Upper lobe of left lung (tissue), 6 donors: ENCODE measurements around the gene SLC16A11. TPM values are rescaled to one million over a fixed set of nuclear protein-coding genes. Genes with fewer than 3 reads are reported as not detected.

Source experiments
- ATAC-seq, 2 donors: fragments of 200-7000 bp; cut with Tn5 transposase; one replicate each; pipeline ENCODE4 v1.9.1; 2022; ENCODE audit warnings: mild to moderate bottlenecking in 2 of 2, moderate library complexity in 2 of 2; ENCODE audit not compliant: low FRiP score in 2 of 2
- DNase-seq, 2 donors: peaks; one replicate each; pipeline ENCODE4 v3.0.0-alpha.2; 2019 to 2020
- H3K27ac ChIP-seq, 4 donors: fragments of 200-600 bp; sonication (generic); one replicate each; pipeline ENCODE4 v1.5.1; 2016 to 2019
- H3K27me3 ChIP-seq, 4 donors: fragments of 200-600 bp; sonication (generic); one replicate each; pipeline ENCODE4 v1.5.1; 2017 to 2019
- H3K36me3 ChIP-seq, 4 donors: fragments of 200-600 bp; sonication (generic); one replicate each; pipeline ENCODE4 v1.5.1; 2016 to 2019
- H3K4me1 ChIP-seq, 4 donors: fragments of 200-600 bp; sonication (generic); one replicate each; pipeline ENCODE4 v1.5.1; 2018 to 2019
- H3K4me3 ChIP-seq, 4 donors: fragments of 200-600 bp; sonication (generic); one replicate each; pipeline ENCODE4 v1.5.1; 2017 to 2019; ENCODE audit warnings: mild to moderate bottlenecking in 2 of 4, moderate library complexity in 1 of 4
- H3K9me3 ChIP-seq, 4 donors: fragments of 200-600 bp; sonication (generic); one replicate each; pipeline ENCODE4 v1.5.1; 2018 to 2019
- EP300 ChIP-seq, 4 donors: sonication (generic); formaldehyde crosslinking; IDR thresholded peaks; one replicate each; pipeline ENCODE4 v1.5.1; 2017; ENCODE audit warnings: antibody characterized with exemption in 4 of 4, control low read depth in 2 of 4
- POLR2A ChIP-seq, 4 donors: fragments of 450-650 bp; IDR thresholded peaks; one replicate each; pipeline ENCODE4 v1.5.1; 2016 to 2017; ENCODE audit warnings: antibody characterized with exemption in 4 of 4, mild to moderate bottlenecking in 2 of 4
- POLR2AphosphoS5 ChIP-seq, 2 donors: sonication (generic); formaldehyde crosslinking; IDR thresholded peaks; one replicate each; pipeline ENCODE4 v1.5.1; 2017; ENCODE audit warnings: antibody characterized with exemption in 2 of 2
- WGBS, 2 donors: methylation state at CpG; one replicate each; pipeline ENCODE4 v1.1.5; 2017 to 2018; 5-methylcytosine and 5-hydroxymethylcytosine counted together
- total RNA-seq, 6 donors: library from RNA; depleted of rRNA in 4 of 6; stranded (reverse); fragments of >200 nt in 4 of 6; gene quantifications; one replicate each; pipeline versions ENCODE4 v1.1.0 to v1.2.1, GENCODE V29; 2016 to 2021
- TF ChIP-seq, protein P1 (sequence below), 6 experiments: fragments of 450-650 bp in 4 of 6; fragments of 200-600 bp in 2 of 6; sonication (generic) in 2 of 6; IDR thresholded peaks; one replicate each; pipeline ENCODE4 v1.5.1; 2016 to 2019; ENCODE audit warnings: antibody characterized with exemption in 6 of 6
- donor health status: DM: no; HTN: no; CAD: no; lungs with moderate emphysema.
- donor health status: DM: no; HTN: yes; CAD: no; lungs with severe emphysema.

Gene SLC16A11
- total RNA-seq, 6 donors from 2014 or later: 2.7 to 35.0 (median 6.1) TPM

DNA sequence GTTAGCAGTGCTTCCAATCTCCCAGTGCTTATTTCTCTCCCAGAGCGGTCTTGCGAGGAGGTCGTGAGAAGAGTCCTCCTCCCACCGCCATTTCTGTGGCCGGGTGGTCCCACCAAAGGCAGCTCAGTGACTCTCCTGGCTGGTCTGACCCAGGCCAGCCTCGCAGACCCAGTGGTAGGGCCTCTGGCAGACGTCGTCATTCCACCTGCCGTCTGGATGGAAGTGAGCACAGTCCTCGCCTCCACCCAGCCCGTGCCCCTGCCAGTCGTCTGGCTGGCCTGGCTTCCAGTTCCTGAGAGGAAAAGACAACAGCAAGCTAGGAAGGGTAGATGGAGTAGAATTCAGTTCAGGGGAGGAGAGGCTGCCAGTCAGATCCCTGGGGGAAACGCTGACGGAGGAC is 31.0 kb upstream of the SLC16A11 start:
- Histone ChIP-seq H3K9me3 (no peaks in the 10 kb centered on the region), H3K4me3 (no peak overlapping the region), H3K4me1 (peaks cover 0 to 1% (median 0%) of the 10 kb centered on the region in 4 donors), H3K27me3 (no peaks in the 10 kb centered on the region), H3K36me3 (no peaks in the 10 kb centered on the region), H3K27ac (no peak overlapping the region)
- no peak for ATAC-seq
- no peak for DNase-seq
- 82 to 87% methylated on average over 7 to 14 of the region's 14 CpGs for WGBS, 2 donors
- no peak for TF ChIP-seq POLR2A (IDR thresholded peaks at IDR 0.05)
- TF ChIP-seq, protein P1, sequence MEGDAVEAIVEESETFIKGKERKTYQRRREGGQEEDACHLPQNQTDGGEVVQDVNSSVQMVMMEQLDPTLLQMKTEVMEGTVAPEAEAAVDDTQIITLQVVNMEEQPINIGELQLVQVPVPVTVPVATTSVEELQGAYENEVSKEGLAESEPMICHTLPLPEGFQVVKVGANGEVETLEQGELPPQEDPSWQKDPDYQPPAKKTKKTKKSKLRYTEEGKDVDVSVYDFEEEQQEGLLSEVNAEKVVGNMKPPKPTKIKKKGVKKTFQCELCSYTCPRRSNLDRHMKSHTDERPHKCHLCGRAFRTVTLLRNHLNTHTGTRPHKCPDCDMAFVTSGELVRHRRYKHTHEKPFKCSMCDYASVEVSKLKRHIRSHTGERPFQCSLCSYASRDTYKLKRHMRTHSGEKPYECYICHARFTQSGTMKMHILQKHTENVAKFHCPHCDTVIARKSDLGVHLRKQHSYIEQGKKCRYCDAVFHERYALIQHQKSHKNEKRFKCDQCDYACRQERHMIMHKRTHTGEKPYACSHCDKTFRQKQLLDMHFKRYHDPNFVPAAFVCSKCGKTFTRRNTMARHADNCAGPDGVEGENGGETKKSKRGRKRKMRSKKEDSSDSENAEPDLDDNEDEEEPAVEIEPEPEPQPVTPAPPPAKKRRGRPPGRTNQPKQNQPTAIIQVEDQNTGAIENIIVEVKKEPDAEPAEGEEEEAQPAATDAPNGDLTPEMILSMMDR (IDR thresholded peaks at IDR 0.05): no peak
- TF ChIP-seq EP300 (IDR thresholded peaks at IDR 0.05): no peak
- no peak for TF ChIP-seq POLR2AphosphoS5 (IDR thresholded peaks at IDR 0.05)

DNA sequence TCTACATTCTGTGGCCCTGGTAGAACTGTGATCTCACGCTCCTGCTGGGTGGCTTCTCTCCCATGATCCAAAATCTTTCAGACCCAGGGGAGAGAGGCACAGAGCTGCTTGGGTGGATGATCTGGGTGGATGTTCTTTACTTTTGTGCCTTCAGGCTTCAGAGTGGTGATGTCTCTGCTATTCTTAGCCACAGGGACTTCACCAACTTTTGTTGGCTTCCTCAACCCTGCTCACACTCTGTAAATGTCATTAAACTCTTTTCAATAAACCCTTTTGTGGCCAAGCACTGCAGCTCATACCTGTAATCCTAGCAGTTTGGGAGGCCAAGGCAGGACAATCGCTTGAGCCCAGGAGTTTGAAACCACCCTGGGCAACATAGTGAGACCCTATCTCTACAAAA is 28.5 kb upstream of the SLC16A11 start:
- H3K4me3 ChIP-seq: no peak overlapping the region
- TF ChIP-seq EP300 (IDR thresholded peaks at IDR 0.05): no peak
- no peak for TF ChIP-seq POLR2AphosphoS5 (IDR thresholded peaks at IDR 0.05)
- TF ChIP-seq, protein P1 (IDR thresholded peaks at IDR 0.05): no peak
- TF ChIP-seq POLR2A (IDR thresholded peaks at IDR 0.05): no peak
- no peaks in the 10 kb centered on the region for H3K36me3 ChIP-seq
- ATAC-seq (no peak), DNase-seq (no peak)
- no peak overlapping the region for H3K27ac ChIP-seq
- H3K4me1 ChIP-seq: no peaks in the 10 kb centered on the region
- H3K9me3 ChIP-seq: peaks cover 4 to 11% (median 5%) of the 10 kb centered on the region in 4 donors
- no peaks in the 10 kb centered on the region for H3K27me3 ChIP-seq
- WGBS, 2 donors: 90 to 97% methylated on average over 2 of the region's 2 CpGs

DNA sequence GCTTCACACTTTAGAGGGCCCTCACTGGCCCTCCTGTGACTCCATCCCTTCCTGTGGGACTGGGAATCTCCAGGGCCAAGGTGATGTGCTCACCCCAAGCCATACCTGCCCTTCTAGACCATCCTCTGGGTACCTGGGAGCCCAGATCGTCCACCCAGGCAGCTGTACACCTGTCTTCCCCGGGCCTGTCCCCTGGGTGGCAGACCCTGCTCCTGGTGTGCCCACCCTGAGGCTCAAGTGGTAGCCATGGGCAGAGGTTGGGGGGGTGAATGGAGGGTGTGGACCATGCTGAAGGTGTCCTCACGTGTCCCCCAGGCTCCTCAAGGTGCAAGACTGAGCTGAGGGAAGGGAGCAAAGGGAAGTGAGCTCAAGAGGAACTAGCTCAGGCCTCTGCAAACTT is 26.8 kb upstream of the SLC16A11 start:
- no peak for ATAC-seq
- TF ChIP-seq, protein P1 (IDR thresholded peaks at IDR 0.05): no peak
- TF ChIP-seq POLR2AphosphoS5 (IDR thresholded peaks at IDR 0.05): no peak
- TF ChIP-seq POLR2A (IDR thresholded peaks at IDR 0.05): no peak
- no peak for TF ChIP-seq EP300 (IDR thresholded peaks at IDR 0.05)
- WGBS, 2 donors: 64 to 76% methylated on average over 1 to 3 of the region's 3 CpGs

GRCh38 chr17:7068268-7068667 is 24.4 kb upstream of the SLC16A11 start:
- TF ChIP-seq POLR2A (IDR thresholded peaks at IDR 0.05) (no peak), EP300 (IDR thresholded peaks at IDR 0.05) (no peak), POLR2AphosphoS5 (IDR thresholded peaks at IDR 0.05) (no peak)
- TF ChIP-seq, protein P1 (IDR thresholded peaks at IDR 0.05): no peak
- WGBS, 2 donors: 11 to 26% methylated on average over 1 of the region's 1 CpG
- no peaks in the 10 kb centered on the region for H3K4me1 ChIP-seq
- H3K4me3 ChIP-seq: no peak overlapping the region
- no peaks in the 10 kb centered on the region for H3K36me3 ChIP-seq
- H3K27ac ChIP-seq: no peak overlapping the region
- no peak for ATAC-seq
- no peaks in the 10 kb centered on the region for H3K27me3 ChIP-seq
- DNase-seq: no peak
- H3K9me3 ChIP-seq: peaks cover 4 to 11% (median 5%) of the 10 kb centered on the region in 4 donors

More for the DNA sequence above, 26.8 kb upstream of the SLC16A11 start:
- no peaks in the 10 kb centered on the region for H3K4me1 ChIP-seq
- no peaks in the 10 kb centered on the region for H3K27me3 ChIP-seq
- no peak for DNase-seq
- H3K27ac ChIP-seq: no peak overlapping the region
- H3K4me3 ChIP-seq: no peak overlapping the region
- no peaks in the 10 kb centered on the region for H3K36me3 ChIP-seq
- peaks cover 4 to 11% (median 5%) of the 10 kb centered on the region in 4 donors for H3K9me3 ChIP-seq

- no peaks in the 10 kb centered on the region for H3K27me3 ChIP-seq
- H3K36me3 ChIP-seq: no peaks in the 10 kb centered on the region
- H3K4me3 ChIP-seq: no peak overlapping the region
- ATAC-seq: no peak
- H3K4me1 ChIP-seq: no peaks in the 10 kb centered on the region
- WGBS, 2 donors: 67 to 93% methylated on average over 1 of the region's 1 CpG
- H3K27ac ChIP-seq: no peak overlapping the region
- TF ChIP-seq POLR2A (IDR thresholded peaks at IDR 0.05): no peak
- no peak for TF ChIP-seq POLR2AphosphoS5 (IDR thresholded peaks at IDR 0.05)
- no peak for TF ChIP-seq EP300 (IDR thresholded peaks at IDR 0.05)
- TF ChIP-seq, protein P1 (IDR thresholded peaks at IDR 0.05): no peak
- DNase-seq: no peak
- H3K9me3 ChIP-seq: peaks cover 4 to 11% (median 5%) of the 10 kb centered on the region in 4 donors
These were observed 23.3 kb upstream of the SLC16A11 start for GRCh38 chr17:7067198-7067597.
